ENCODE data around the gene DPY30.
"Not testable (repeated sequence)": the region's sequence is repeated elsewhere in the genome, so short reads cannot be mapped to it uniquely, and the experiment has no call there.

DPY30 gene

GRCh38 chr2:32010670-32011484 lies 28.7 kb downstream of the DPY30 start, which contains the start of gene MEMO1:
TSS of gene MEMO1 (minus strand) at chr2:32011008. CDS start at chr2:32010247, 761 bp downstream.
- peak within 1 kb of the TSS; percentile 62 for H3K4me3 ChIP-seq (ENCODE audit: low read length)
- DNase-seq (ENCODE audit: low read depth, low spot score): peak; percentile 84

- not testable (repeated sequence) for DNase-seq (ENCODE audit: low read depth, low spot score)
- H3K4me3 ChIP-seq (ENCODE audit: low read length): peak overlapping the region; percentile 23; the same call in 1 of the 2 replicates
Measured at GRCh38 chr2:32010280-32010669, 29.3 kb downstream of the DPY30 start.

- peak overlapping the region; percentile 62 for H3K4me3 ChIP-seq (ENCODE audit: low read length)
- DNase-seq (ENCODE audit: low read depth, low spot score): no peak
Measured at GRCh38 chr2:32009516-32010256, 29.9 kb downstream of the DPY30 start.

- peak overlapping the region; percentile 62 for H3K4me3 ChIP-seq (ENCODE audit: low read length)
- DNase-seq (ENCODE audit: low read depth, low spot score): no peak
Measured at GRCh38 chr2:32008805-32009515, 30.6 kb downstream of the DPY30 start.

GRCh38 chr2:32007121-32007391 lies 32.5 kb downstream of the DPY30 start:
- no peak for DNase-seq (ENCODE audit: low read depth, low spot score)
- H3K4me3 ChIP-seq (ENCODE audit: low read length): no peak overlapping the region

GRCh38 chr2:32005371-32005976 lies 34.1 kb downstream of the DPY30 start:
- H3K4me3 ChIP-seq (ENCODE audit: low read length): no peak overlapping the region

GRCh38 chr2:32003791-32004190 lies 35.8 kb downstream of the DPY30 start:
- DNase-seq (ENCODE audit: low read depth, low spot score): no peak
- no peak overlapping the region for H3K4me3 ChIP-seq (ENCODE audit: low read length)

More at GRCh38 chr2:32005371-32005976, 34.1 kb downstream of the DPY30 start:
- DNase-seq (ENCODE audit: low read depth, low spot score): no peak

GRCh38 chr2:32002406-32002805 lies 37.2 kb downstream of the DPY30 start:
- H3K4me3 ChIP-seq (ENCODE audit: low read length): no peak overlapping the region

GRCh38 chr2:31999438-31999837 lies 40.2 kb downstream of the DPY30 start:
- no peak overlapping the region for H3K4me3 ChIP-seq (ENCODE audit: low read length)
- no peak for DNase-seq (ENCODE audit: low read depth, low spot score)

More at GRCh38 chr2:32002406-32002805, 37.2 kb downstream of the DPY30 start:
- DNase-seq (ENCODE audit: low read depth, low spot score): no peak

- H3K4me3 ChIP-seq (ENCODE audit: low read length): no peak overlapping the region
- DNase-seq (ENCODE audit: low read depth, low spot score): no peak
Measured at GRCh38 chr2:31998731-31999383, 40.7 kb downstream of the DPY30 start.

- H3K4me3 ChIP-seq (ENCODE audit: low read length): no peak overlapping the region
- no peak for DNase-seq (ENCODE audit: low read depth, low spot score)
Measured at GRCh38 chr2:31997653-31998052, 42.0 kb downstream of the DPY30 start.

- no peak for DNase-seq (ENCODE audit: low read depth, low spot score)
Measured at GRCh38 chr2:31996571-31997150, 42.9 kb downstream of the DPY30 start.

GRCh38 chr2:31992934-31993333 lies 46.7 kb downstream of the DPY30 start:
- no peak for DNase-seq (ENCODE audit: low read depth, low spot score)
- H3K4me3 ChIP-seq (ENCODE audit: low read length): no peak overlapping the region

More at GRCh38 chr2:31996571-31997150, 42.9 kb downstream of the DPY30 start:
- H3K4me3 ChIP-seq (ENCODE audit: low read length): no peak overlapping the region

GRCh38 chr2:31992025-31992579 lies 47.5 kb downstream of the DPY30 start:
- DNase-seq (ENCODE audit: low read depth, low spot score): no peak
- no peak overlapping the region for H3K4me3 ChIP-seq (ENCODE audit: low read length)

- DNase-seq (ENCODE audit: low read depth, low spot score): no peak
- H3K4me3 ChIP-seq (ENCODE audit: low read length): no peak overlapping the region
Measured at GRCh38 chr2:31989946-31990345, 49.7 kb downstream of the DPY30 start.

GRCh38 chr2:31987454-31988220 lies 52.0 kb downstream of the DPY30 start:
- no peak overlapping the region for H3K4me3 ChIP-seq (ENCODE audit: low read length)
- no peak for DNase-seq (ENCODE audit: low read depth, low spot score)

- DNase-seq (ENCODE audit: low read depth, low spot score): no peak
- H3K4me3 ChIP-seq (ENCODE audit: low read length): no peak overlapping the region
Measured at GRCh38 chr2:31986906-31987305, 52.7 kb downstream of the DPY30 start.

All from Jurkat, Clone E6-1 (cell line).